ENCODE results near the gene NOL4L. TPM values are rescaled to one million over a fixed set of nuclear protein-coding genes. Genes with fewer than 3 reads are reported as not detected.

The NOL4L gene
- total and polyA plus RNA-seq, 11 donors = 2.6 to 15.0 (median 6.7) TPM

DNA sequence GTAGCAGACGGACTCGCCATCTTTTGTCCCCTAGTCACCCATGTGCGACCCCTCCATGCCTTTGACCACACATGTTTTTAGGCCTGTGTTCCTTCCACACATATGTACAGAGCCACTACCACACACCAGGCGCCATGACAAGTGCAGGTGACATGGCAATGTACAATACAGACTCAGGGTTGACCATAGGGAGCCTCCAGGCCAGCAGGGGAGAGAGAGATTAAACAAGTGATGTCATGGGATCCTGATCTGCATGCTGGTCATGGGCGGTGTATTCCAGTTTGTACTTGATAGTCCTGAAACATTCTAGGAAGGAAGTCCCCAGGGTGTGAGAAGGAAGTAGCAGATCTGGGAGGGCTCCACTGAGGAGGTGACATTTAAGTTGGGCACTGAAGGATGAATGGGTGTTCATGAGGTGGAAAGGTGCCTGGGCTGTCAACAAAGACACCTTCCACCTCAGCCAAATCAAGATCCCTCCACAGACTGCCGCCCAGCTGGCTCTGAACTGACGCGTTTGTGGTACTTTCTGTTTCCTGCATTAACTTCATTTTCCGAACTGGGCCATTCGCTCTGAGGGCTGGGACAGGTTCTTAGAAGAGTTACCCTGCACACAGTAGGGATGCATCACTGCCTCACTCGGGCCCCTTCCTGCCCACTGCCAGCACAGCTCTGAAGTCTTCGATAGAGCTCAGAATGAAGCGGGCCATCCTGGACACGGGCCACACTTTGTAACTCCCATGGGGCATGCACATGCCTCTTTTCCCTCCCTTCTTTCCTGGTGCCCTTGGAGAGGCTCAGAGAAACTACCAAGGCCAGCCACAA is 94.0 kb downstream of the NOL4L start:
- H3K9me3 ChIP-seq = no peaks in the 10 kb centered on the region
- TF ChIP-seq POLR2A (IDR thresholded peaks at IDR 0.05) = no peak
- TF ChIP-seq CTCF (IDR thresholded peaks at IDR 0.05) = no peak

GRCh38 chr20:32488066-32488838 is 96.9 kb downstream of the NOL4L start:
- no peaks in the 10 kb centered on the region for H3K27me3 ChIP-seq
- H3K36me3 ChIP-seq = peaks cover 0 to 6% (median 0%) of the 10 kb centered on the region in 9 donors
- no peaks in the 10 kb centered on the region for H3K9me3 ChIP-seq
- WGBS, 4 donors = 94 to 95% (median 94%) methylated on average over 7 of the region's 7 CpGs
- H3K4me1 ChIP-seq = peaks cover 0 to 13% (median 3%) of the 10 kb centered on the region in 12 donors
- no peak for ATAC-seq
- no peak for DNase-seq
- H3K27ac ChIP-seq = no peak overlapping the region
- intact Hi-C loops (cut with DNase I) = loop anchor here in 9 of 10 donors (5.0 to 10.0 kb wide), 6 partner anchors 53 to 333 kb away; partner anchors contain the start of gene ASXL1 (in 1 of the 9)
- TF ChIP-seq CTCF (IDR thresholded peaks at IDR 0.05) (no peak), POLR2A (IDR thresholded peaks at IDR 0.05) (no peak)
- no peak overlapping the region for H3K4me3 ChIP-seq

More for the DNA sequence above, 94.0 kb downstream of the NOL4L start:
- Histone ChIP-seq H3K4me3 (no peak overlapping the region), H3K27ac (no peak overlapping the region), H3K36me3 (peaks cover 0 to 6% (median 0%) of the 10 kb centered on the region in 9 donors), H3K27me3 (no peaks in the 10 kb centered on the region), H3K4me1 (no peaks in the 10 kb centered on the region)
- intact Hi-C loops (cut with DNase I) = no loop called here
- WGBS, 4 donors = 92 to 97% (median 94%) methylated on average over 14 of the region's 14 CpGs
- ATAC-seq = no peak
- DNase-seq = peak in 1 of 5 donors; percentile 9

DNA sequence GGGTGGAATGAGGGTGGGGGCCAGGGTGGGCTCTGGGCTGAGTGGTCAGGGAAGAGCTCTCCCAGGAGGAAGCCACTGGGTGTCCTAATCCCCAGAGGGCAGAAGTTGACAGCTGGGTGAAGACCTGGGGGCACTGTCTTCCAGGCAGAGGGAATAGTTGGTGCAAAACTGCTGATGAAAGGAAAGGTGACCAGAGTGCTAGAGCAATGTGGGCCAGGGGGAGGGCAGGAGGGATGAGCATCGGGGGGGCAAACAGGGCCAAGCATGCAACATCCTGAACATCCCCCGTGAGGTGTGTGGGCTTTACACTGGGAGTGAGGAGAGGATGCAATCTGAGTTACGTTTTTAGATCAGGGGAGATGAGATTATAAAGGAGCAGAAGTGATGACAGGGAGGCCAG is 97.8 kb downstream of the NOL4L start:
- DNase-seq = peak in 1 of 5 donors; percentile 7
- Histone ChIP-seq H3K27ac (no peak overlapping the region), H3K27me3 (no peaks in the 10 kb centered on the region), H3K4me1 (peaks cover 0 to 19% (median 5%) of the 10 kb centered on the region in 12 donors), H3K9me3 (no peaks in the 10 kb centered on the region), H3K36me3 (peaks cover 0 to under 1% (median 0%) of the 10 kb centered on the region in 9 donors), H3K4me3 (no peak overlapping the region)
- TF ChIP-seq CTCF (IDR thresholded peaks at IDR 0.05) = no peak
- TF ChIP-seq POLR2A (IDR thresholded peaks at IDR 0.05) = no peak
- intact Hi-C loops (cut with DNase I) = loop anchor here in 9 of 10 donors (5.0 to 10.0 kb wide), 6 partner anchors 53 to 333 kb away; partner anchors contain the start of gene ASXL1 (in 1 of the 9)
- ATAC-seq = no peak
- 83 to 88% (median 88%) methylated on average over 3 of the region's 3 CpGs for WGBS, 4 donors
